Activated CD8-positive, alpha-beta T cell treated with anti-CD3 and anti-CD28 coated beads for 36 hours (primary cell): ENCODE measurements around the gene GNPTAB. TPM values are rescaled to one million over a fixed set of nuclear protein-coding genes. Genes with fewer than 3 reads are reported as not detected.

Source experiments
- ATAC-seq: fragments of 200-7000 bp; cut with Tn5 transposase; one replicate; pipeline ENCODE4 v1.10.0; 2021; ENCODE audit warnings: mild to moderate bottlenecking, moderate library complexity
- CTCF ChIA-PET: fragments of 350-600 bp; sonication (Branson Sonifier 250); formaldehyde crosslinking; loops from one replicate; lab custom pipeline; 2021; ENCODE audit warnings: antibody characterized with exemption; lab: Charles Lee
- POLR2A ChIA-PET: fragments of 350-600 bp; sonication (Branson Sonifier 250); formaldehyde crosslinking; loops from one replicate; lab custom pipeline; 2021; ENCODE audit warnings: antibody characterized with exemption; lab: Charles Lee
- DNase-seq: peaks from one replicate; pipeline ENCODE4 v3.0.0-alpha.2; 2020
- H3K27ac Mint-ChIP-seq: one replicate; pipeline ENCODE4 v1.8.0; 2021; ENCODE audit warnings: mild to moderate bottlenecking, mixed read lengths
- H3K27me3 Mint-ChIP-seq: one replicate; pipeline ENCODE4 v1.8.0; 2021; ENCODE audit warnings: mixed read lengths
- H3K36me3 Mint-ChIP-seq: one replicate; pipeline ENCODE4 v1.8.0; 2021; ENCODE audit warnings: low read depth, mixed read lengths
- H3K4me1 Mint-ChIP-seq: one replicate; pipeline ENCODE4 v1.8.0; 2021; ENCODE audit warnings: low read depth, mixed read lengths
- H3K4me3 Mint-ChIP-seq: one replicate; pipeline ENCODE4 v1.8.0; 2021; ENCODE audit warnings: mild to moderate bottlenecking, moderate library complexity, mixed read lengths
- H3K9me3 Mint-ChIP-seq: one replicate; pipeline ENCODE4 v1.8.0; 2021; ENCODE audit warnings: mixed read lengths
- intact Hi-C: fragments of 100-400 bp; cut with micrococcal nuclease; formaldehyde crosslinking; loops from one replicate; pipeline ENCODE4 v1.10.0; 2022
- total RNA-seq, 2 experiments: library from RNA; stranded (reverse); gene quantifications; one replicate each; pipeline ENCODE4 v1.2.3, GENCODE V29; 2021
- TF ChIP-seq, protein P1 (sequence below): fragments of 200-600 bp; IDR thresholded peaks from one replicate; pipeline ENCODE4 v1.8.0; 2022; ENCODE audit warnings: antibody characterized with exemption, mild to moderate bottlenecking

Gene GNPTAB
- total RNA-seq, 2 experiments from 2014 or later, result 52.4 to 56.9 TPM

GRCh38 chr12:101697930-101698799 lies 132.6 kb downstream of the GNPTAB start:
- Mint-ChIP-seq H3K36me3 (no peaks in the 10 kb centered on the region), H3K4me3 (peak overlapping the region; percentile 86), H3K4me1 (peaks cover 32% of the 10 kb centered on the region), H3K27ac (peak overlapping the region; percentile 83), H3K9me3 (no peaks in the 10 kb centered on the region), H3K27me3 (no peaks in the 10 kb centered on the region)
- CTCF ChIA-PET, result interaction anchor here (0.8 kb wide), 2 partner anchors 12 to 283 kb away, joined by 3 read pairs; no protein-coding TSS in a partner anchor
- TF ChIP-seq, protein P1, sequence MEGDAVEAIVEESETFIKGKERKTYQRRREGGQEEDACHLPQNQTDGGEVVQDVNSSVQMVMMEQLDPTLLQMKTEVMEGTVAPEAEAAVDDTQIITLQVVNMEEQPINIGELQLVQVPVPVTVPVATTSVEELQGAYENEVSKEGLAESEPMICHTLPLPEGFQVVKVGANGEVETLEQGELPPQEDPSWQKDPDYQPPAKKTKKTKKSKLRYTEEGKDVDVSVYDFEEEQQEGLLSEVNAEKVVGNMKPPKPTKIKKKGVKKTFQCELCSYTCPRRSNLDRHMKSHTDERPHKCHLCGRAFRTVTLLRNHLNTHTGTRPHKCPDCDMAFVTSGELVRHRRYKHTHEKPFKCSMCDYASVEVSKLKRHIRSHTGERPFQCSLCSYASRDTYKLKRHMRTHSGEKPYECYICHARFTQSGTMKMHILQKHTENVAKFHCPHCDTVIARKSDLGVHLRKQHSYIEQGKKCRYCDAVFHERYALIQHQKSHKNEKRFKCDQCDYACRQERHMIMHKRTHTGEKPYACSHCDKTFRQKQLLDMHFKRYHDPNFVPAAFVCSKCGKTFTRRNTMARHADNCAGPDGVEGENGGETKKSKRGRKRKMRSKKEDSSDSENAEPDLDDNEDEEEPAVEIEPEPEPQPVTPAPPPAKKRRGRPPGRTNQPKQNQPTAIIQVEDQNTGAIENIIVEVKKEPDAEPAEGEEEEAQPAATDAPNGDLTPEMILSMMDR, result no peak
- POLR2A ChIA-PET, result interaction anchor here (0.7 kb wide), 1 partner anchor 12 kb away, joined by 3 read pairs; no protein-coding TSS in a partner anchor
- ATAC-seq, result peak; percentile 25
- DNase-seq, result peak; percentile 13
- intact Hi-C loops, result no loop called here

DNA sequence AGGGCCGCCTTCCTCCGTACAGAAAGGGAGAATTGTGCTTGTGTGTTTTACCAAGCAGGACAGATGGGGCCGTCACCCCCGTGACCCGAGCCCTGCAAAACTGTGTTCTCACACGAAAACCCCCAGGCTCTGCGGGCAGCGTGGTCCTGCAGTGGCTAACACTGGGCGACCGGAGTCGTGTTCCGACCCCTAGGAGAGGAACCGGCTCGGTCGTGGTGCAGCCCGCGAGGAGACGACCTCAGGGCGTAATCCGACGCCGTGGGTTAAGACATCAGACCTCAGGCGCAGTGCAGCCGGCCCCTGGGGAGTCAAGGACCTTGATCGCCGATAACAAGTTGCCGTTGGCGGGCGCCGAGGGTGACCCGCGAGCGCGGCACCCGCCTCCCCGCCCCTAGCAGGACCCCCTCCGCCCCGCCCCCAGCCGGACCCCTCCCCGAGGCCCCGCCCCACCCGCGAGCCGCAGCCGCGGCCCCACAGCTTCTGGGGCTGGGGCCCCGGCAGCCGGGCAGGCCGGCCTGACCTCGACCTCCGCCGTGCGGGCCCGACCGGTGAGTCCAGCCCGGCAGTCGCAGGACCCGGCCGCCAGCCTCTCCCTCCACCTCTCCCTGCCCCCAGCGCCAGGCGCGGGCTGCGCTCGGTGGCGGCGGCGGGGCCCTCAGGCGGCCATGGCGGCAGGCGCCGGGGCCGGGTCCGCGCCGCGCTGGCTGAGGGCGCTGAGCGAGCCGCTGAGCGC lies 133.4 kb downstream of the GNPTAB start, which contains the start of gene CHPT1:
TSS of gene CHPT1 (plus strand) at position 444 of the 733 bp plus-strand sequence. CDS start at position 666, 222 bp downstream.
- H3K4me3 Mint-ChIP-seq, result peak within 1 kb of the TSS; percentile 86
- intact Hi-C loops, result no loop called here
- peak; percentile 60 for DNase-seq
- ChIA-PET CTCF (no interaction called here), POLR2A (no interaction called here)
- H3K27me3 Mint-ChIP-seq, result no peaks in the 10 kb centered on the region
- peak within 1 kb of the TSS; percentile 83 for H3K27ac Mint-ChIP-seq
- H3K4me1 Mint-ChIP-seq, result peaks cover 32% of the 10 kb centered on the region
- ATAC-seq, result peak; percentile 72
- no peaks in the 10 kb centered on the region for H3K9me3 Mint-ChIP-seq
- TF ChIP-seq, protein P1, result no peak
- H3K36me3 Mint-ChIP-seq, result no peaks in the 10 kb centered on the region

GRCh38 chr12:101696251-101697196 lies 134.2 kb downstream of the GNPTAB start:
- DNase-seq, result no peak
- intact Hi-C loops, result no loop called here
- Mint-ChIP-seq H3K4me3 (peak overlapping the region; percentile 82), H3K4me1 (peaks cover 32% of the 10 kb centered on the region), H3K36me3 (no peaks in the 10 kb centered on the region), H3K9me3 (no peaks in the 10 kb centered on the region), H3K27me3 (no peaks in the 10 kb centered on the region), H3K27ac (peak overlapping the region; percentile 66)
- ChIA-PET CTCF (no interaction called here), POLR2A (no interaction called here)
- TF ChIP-seq, protein P1, result no peak
- ATAC-seq, result peak; percentile 7

- ChIA-PET CTCF (no interaction called here), POLR2A (no interaction called here)
- no peaks in the 10 kb centered on the region for H3K27me3 Mint-ChIP-seq
- H3K36me3 Mint-ChIP-seq, result no peaks in the 10 kb centered on the region
- no peak overlapping the region for H3K4me3 Mint-ChIP-seq
- TF ChIP-seq, protein P1, result no peak
- intact Hi-C loops, result no loop called here
- DNase-seq, result no peak
- ATAC-seq, result no peak
- H3K27ac Mint-ChIP-seq, result no peak overlapping the region
- peaks cover 30% of the 10 kb centered on the region for H3K4me1 Mint-ChIP-seq
- no peaks in the 10 kb centered on the region for H3K9me3 Mint-ChIP-seq
Measured at GRCh38 chr12:101695706-101696105, 135.1 kb downstream of the GNPTAB start.

Other genes with a start within 250 kb of the GNPTAB start
- gene MYBPC1, start 236.0 kb downstream of the GNPTAB start, total RNA-seq, result not detected
- gene CHPT1, start 133.3 kb downstream of the GNPTAB start, total RNA-seq, result 10 to 100 TPM; 15.2 to 15.8 TPM
- gene SYCP3, start 91.5 kb downstream of the GNPTAB start, total RNA-seq, result under 1 TPM; 0.09 to 0.36 TPM
- gene DRAM1, start 46.6 kb upstream of the GNPTAB start, total RNA-seq, result 1 to 10 TPM; 3.8 to 4.3 TPM
- 10 to 100 TPM; 30.7 to 32.3 TPM for gene WASHC3, start 231.0 kb upstream of the GNPTAB start, total RNA-seq